SK-N-SH treated with all-trans-retinoic acid at 6 μM for 48 hours (cell line): ENCODE results near the gene PKP4.

Experiments
- ARNTL ChIP-seq: fragments of 450-650 bp; formaldehyde crosslinking; IDR thresholded peaks from 2 replicates; pipeline ENCODE4 v1.5.0; 2020; ENCODE audit warnings: low read depth, mild to moderate bottlenecking, moderate library complexity, borderline replicate concordance
- CSDC2 ChIP-seq: fragments of 250-450 bp; sonication (Bioruptor Pico); IDR thresholded peaks from 2 replicates; pipeline ENCODE4 v1.5.0; 2020; ENCODE audit warnings: mild to moderate bottlenecking, moderate library complexity
- ESRRG ChIP-seq: fragments of 250-450 bp; sonication (Bioruptor Pico); IDR thresholded peaks from 2 replicates; pipeline ENCODE4 v1.6.1; 2021; ENCODE audit warnings: mild to moderate bottlenecking
- GLIS3 ChIP-seq: fragments of 250-450 bp; sonication (Bioruptor Pico); IDR thresholded peaks from 2 replicates; pipeline ENCODE4 v1.5.0; 2020; ENCODE audit warnings: mild to moderate bottlenecking, moderate library complexity
- RARB ChIP-seq: fragments of 250-450 bp; sonication (Bioruptor Pico); IDR thresholded peaks from 2 replicates; pipeline ENCODE4 v1.8.0; 2021; ENCODE audit warnings: mild to moderate bottlenecking, moderate library complexity
- SNAI2 ChIP-seq: fragments of 250-450 bp; sonication (Bioruptor Pico); IDR thresholded peaks from 2 replicates; pipeline ENCODE4 v1.5.0; 2020; ENCODE audit warnings: mild to moderate bottlenecking, moderate library complexity
- ZC3H10 ChIP-seq: fragments of 250-450 bp; sonication (Bioruptor Pico); IDR thresholded peaks from 2 replicates; pipeline ENCODE4 v1.5.1; 2021; ENCODE audit warnings: mild to moderate bottlenecking, moderate library complexity
- ZFP3 ChIP-seq: fragments of 250-450 bp; sonication (Bioruptor Pico); IDR thresholded peaks from 2 replicates; pipeline ENCODE4 v1.5.0; 2020; ENCODE audit warnings: mild to moderate bottlenecking, moderate library complexity
- ZFP30 ChIP-seq: fragments of 450-650 bp; formaldehyde crosslinking; IDR thresholded peaks from 2 replicates; pipeline ENCODE4 v1.5.0; 2022; ENCODE audit warnings: mild to moderate bottlenecking, moderate library complexity
- ZNF70 ChIP-seq: fragments of 450-650 bp; formaldehyde crosslinking; IDR thresholded peaks from 2 replicates; pipeline ENCODE4 v1.5.0; 2020; ENCODE audit warnings: mild to moderate bottlenecking, moderate library complexity
- TF ChIP-seq, protein P1 (sequence below): fragments of 250-450 bp; sonication (Bioruptor Pico); IDR thresholded peaks from 2 replicates; pipeline ENCODE4 v1.5.1; 2020; ENCODE audit warnings: low read depth, mild to moderate bottlenecking, moderate library complexity
- TF ChIP-seq, protein P2 (sequence below): fragments of 250-450 bp; sonication (Bioruptor Pico); IDR thresholded peaks from 2 replicates; pipeline ENCODE4 v1.8.0; 2020; ENCODE audit warnings: mild to moderate bottlenecking, moderate library complexity, borderline replicate concordance

DNA sequence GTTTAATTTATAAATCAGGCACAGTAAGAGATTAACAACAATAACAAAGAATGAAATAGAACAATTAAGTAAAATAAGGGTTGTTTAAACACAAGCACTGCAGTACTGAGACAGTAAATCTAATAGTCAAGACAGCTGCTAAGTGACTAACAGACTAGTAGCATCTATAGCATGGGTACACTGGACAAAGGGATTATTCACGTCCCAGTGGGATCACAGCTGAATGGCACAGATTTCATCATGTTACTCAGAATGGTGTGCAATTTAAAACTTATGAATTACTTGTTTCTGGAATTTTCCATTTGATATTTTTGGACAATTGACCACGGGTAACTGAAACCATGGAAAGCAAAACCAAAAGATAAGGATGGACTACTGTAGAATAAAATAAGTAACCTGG lies 176.5 kb downstream of the PKP4 start:
- TF ChIP-seq, protein P1, sequence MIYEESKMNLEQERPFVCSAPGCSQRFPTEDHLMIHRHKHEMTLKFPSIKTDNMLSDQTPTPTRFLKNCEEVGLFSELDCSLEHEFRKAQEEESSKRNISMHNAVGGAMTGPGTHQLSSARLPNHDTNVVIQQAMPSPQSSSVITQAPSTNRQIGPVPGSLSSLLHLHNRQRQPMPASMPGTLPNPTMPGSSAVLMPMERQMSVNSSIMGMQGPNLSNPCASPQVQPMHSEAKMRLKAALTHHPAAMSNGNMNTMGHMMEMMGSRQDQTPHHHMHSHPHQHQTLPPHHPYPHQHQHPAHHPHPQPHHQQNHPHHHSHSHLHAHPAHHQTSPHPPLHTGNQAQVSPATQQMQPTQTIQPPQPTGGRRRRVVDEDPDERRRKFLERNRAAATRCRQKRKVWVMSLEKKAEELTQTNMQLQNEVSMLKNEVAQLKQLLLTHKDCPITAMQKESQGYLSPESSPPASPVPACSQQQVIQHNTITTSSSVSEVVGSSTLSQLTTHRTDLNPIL (CRISPR knock-in tag), result no peak
- TF ChIP-seq ESRRG (CRISPR knock-in tag), result no peak
- TF ChIP-seq SNAI2 (CRISPR knock-in tag), result no peak
- no peak for TF ChIP-seq CSDC2
- no peak for TF ChIP-seq GLIS3
- TF ChIP-seq ZFP3 (CRISPR knock-in tag), result no peak
- TF ChIP-seq ARNTL (CRISPR knock-in tag), result no peak
- TF ChIP-seq, protein P2, sequence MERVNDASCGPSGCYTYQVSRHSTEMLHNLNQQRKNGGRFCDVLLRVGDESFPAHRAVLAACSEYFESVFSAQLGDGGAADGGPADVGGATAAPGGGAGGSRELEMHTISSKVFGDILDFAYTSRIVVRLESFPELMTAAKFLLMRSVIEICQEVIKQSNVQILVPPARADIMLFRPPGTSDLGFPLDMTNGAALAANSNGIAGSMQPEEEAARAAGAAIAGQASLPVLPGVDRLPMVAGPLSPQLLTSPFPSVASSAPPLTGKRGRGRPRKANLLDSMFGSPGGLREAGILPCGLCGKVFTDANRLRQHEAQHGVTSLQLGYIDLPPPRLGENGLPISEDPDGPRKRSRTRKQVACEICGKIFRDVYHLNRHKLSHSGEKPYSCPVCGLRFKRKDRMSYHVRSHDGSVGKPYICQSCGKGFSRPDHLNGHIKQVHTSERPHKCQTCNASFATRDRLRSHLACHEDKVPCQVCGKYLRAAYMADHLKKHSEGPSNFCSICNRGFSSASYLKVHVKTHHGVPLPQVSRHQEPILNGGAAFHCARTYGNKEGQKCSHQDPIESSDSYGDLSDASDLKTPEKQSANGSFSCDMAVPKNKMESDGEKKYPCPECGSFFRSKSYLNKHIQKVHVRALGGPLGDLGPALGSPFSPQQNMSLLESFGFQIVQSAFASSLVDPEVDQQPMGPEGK (CRISPR knock-in tag), result no peak
- no peak for TF ChIP-seq RARB (CRISPR knock-in tag)
- TF ChIP-seq ZFP30 (CRISPR knock-in tag), result no peak
- no peak for TF ChIP-seq ZC3H10 (CRISPR knock-in tag)
- TF ChIP-seq ZNF70, result no peak
